ENCODE data around the gene CRABP2. TPM values are rescaled to one million over a fixed set of nuclear protein-coding genes. Genes with fewer than 3 reads are reported as not detected.

The CRABP2 gene
- polyA plus RNA-seq, 1 of the 3 experiments (the other 2 are of a cell fraction), result 42.1 TPM

DNA sequence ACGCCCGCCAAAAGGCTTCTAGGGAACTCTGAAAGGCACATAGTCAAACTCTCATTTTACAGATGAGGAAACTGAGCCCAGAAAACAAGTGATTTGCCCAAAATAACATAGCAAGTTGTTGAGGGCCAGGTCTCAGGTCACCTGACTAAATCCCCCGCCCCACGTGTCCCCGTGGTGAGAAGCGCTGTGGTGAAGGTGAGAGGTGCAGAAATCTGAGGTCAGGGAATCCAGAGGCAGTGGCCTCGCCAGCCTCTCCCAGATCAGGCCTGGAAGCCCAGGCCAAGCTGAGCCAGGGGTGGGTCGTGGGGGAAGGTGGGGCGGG is 41.0 kb upstream of the CRABP2 start:
- Histone ChIP-seq H3K27me3 (ENCODE audit: insufficient read depth) (no peaks in the 10 kb centered on the region), H3K4me2 (peak overlapping the region; percentile 88), H3K4me1 (ENCODE audit: control insufficient read depth in 1 of 2, insufficient read depth in 2 of 2, low read depth in 1 of 2, low read length in 1 of 2) (peaks cover 37 to 52% of the 10 kb centered on the region in 2 experiments), H3K9me3 (no peaks in the 10 kb centered on the region), H3K27ac (ENCODE audit: low read depth in 2 of 2, low read length in 1 of 2) (peak overlapping the region; percentile 100), H3K79me2 (ENCODE audit: insufficient read depth) (peaks cover 70% of the 10 kb centered on the region), H2AFZ (ENCODE audit: low read depth) (no peak overlapping the region; the same call in 1 of the 2 replicates), H3F3A (replicated peaks; ENCODE audit: insufficient read depth) (peaks cover 57% of the 10 kb centered on the region), H3K36me3 (replicated peaks in 1 of 2; ENCODE audit: control insufficient read depth in 1 of 2, insufficient read depth in 2 of 2, low read length in 1 of 2) (peaks cover 12 to 42% of the 10 kb centered on the region in 2 experiments), H4K20me1 (ENCODE audit: insufficient read depth) (no peaks in the 10 kb centered on the region), H3K9me2 (no peaks in the 10 kb centered on the region), H3K9ac (peak overlapping the region; percentile 100), H3K4me3 (ENCODE audit: low read depth in 2 of 2, low read length in 1 of 2) (peak overlapping the region; percentile 64 to 98)
- no peak for DNase-seq
- WGBS (ENCODE audit: low lambda C conversion rate), result 47% methylated on average over 8 of the region's 9 CpGs
- TF ChIP-seq, protein P1, sequence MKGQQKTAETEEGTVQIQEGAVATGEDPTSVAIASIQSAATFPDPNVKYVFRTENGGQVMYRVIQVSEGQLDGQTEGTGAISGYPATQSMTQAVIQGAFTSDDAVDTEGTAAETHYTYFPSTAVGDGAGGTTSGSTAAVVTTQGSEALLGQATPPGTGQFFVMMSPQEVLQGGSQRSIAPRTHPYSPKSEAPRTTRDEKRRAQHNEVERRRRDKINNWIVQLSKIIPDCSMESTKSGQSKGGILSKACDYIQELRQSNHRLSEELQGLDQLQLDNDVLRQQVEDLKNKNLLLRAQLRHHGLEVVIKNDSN (IDR thresholded peaks at IDR 0.05; ENCODE audit: borderline replicate concordance, low read depth), result peak; percentile 39; the same call in 1 of the 2 replicates
- TF ChIP-seq, protein P2, sequence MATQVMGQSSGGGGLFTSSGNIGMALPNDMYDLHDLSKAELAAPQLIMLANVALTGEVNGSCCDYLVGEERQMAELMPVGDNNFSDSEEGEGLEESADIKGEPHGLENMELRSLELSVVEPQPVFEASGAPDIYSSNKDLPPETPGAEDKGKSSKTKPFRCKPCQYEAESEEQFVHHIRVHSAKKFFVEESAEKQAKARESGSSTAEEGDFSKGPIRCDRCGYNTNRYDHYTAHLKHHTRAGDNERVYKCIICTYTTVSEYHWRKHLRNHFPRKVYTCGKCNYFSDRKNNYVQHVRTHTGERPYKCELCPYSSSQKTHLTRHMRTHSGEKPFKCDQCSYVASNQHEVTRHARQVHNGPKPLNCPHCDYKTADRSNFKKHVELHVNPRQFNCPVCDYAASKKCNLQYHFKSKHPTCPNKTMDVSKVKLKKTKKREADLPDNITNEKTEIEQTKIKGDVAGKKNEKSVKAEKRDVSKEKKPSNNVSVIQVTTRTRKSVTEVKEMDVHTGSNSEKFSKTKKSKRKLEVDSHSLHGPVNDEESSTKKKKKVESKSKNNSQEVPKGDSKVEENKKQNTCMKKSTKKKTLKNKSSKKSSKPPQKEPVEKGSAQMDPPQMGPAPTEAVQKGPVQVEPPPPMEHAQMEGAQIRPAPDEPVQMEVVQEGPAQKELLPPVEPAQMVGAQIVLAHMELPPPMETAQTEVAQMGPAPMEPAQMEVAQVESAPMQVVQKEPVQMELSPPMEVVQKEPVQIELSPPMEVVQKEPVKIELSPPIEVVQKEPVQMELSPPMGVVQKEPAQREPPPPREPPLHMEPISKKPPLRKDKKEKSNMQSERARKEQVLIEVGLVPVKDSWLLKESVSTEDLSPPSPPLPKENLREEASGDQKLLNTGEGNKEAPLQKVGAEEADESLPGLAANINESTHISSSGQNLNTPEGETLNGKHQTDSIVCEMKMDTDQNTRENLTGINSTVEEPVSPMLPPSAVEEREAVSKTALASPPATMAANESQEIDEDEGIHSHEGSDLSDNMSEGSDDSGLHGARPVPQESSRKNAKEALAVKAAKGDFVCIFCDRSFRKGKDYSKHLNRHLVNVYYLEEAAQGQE (IDR thresholded peaks at IDR 0.05; ENCODE audit: low read depth, low read length), result no peak
- no peak for TF ChIP-seq ELF1 (IDR thresholded peaks at IDR 0.05)
- no peak for TF ChIP-seq TEAD4 (IDR thresholded peaks at IDR 0.05; ENCODE audit: borderline replicate concordance, insufficient read depth)
- CTCF ChIA-PET, result interaction anchor here (0.9 to 8.6 kb wide), 7 partner anchors 20 to 181 kb away, joined by 3 to 42 read pairs (median 8); no protein-coding TSS in a partner anchor
- POLR2A ChIA-PET, result interaction anchor here (1.3 to 2.2 kb wide), 2 partner anchors 20 to 55 kb away, joined by 3 to 7 read pairs; partner anchors contain the start of gene PRCC

DNA sequence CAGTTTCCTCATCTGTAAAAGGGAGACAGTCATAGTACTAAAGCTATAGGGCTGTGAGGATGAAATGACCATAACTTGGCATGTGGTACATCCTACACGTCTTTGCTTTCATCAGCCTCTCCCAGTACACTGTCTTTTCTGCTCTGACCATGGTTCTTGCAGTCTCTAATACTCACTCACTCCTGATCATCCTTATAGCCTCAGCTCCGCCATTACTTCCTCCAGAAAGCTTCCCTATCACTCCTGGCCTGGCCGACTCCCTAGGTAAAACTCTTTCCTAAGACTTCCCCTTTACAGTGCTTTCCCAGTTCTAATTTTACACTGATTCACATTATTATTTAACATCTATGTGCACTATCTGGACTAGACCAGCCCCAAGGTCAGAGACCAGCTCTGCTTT is 40.5 kb upstream of the CRABP2 start:
- peak overlapping the region; percentile 100 for H3K9ac ChIP-seq
- H3K36me3 ChIP-seq (replicated peaks in 1 of 2; ENCODE audit: control insufficient read depth in 1 of 2, insufficient read depth in 2 of 2, low read length in 1 of 2), result peaks cover 12 to 42% of the 10 kb centered on the region in 2 experiments
- H3F3A ChIP-seq (replicated peaks; ENCODE audit: insufficient read depth), result peaks cover 58% of the 10 kb centered on the region
- no peaks in the 10 kb centered on the region for H3K9me2 ChIP-seq
- TF ChIP-seq EP300 (IDR thresholded peaks at IDR 0.05; ENCODE audit: borderline replicate concordance in 1 of 2, low read depth in 1 of 2, low read length in 1 of 2), result no peak
- TF ChIP-seq, protein P2 (IDR thresholded peaks at IDR 0.05; ENCODE audit: low read depth, low read length), result no peak
- TF ChIP-seq, protein P3, sequence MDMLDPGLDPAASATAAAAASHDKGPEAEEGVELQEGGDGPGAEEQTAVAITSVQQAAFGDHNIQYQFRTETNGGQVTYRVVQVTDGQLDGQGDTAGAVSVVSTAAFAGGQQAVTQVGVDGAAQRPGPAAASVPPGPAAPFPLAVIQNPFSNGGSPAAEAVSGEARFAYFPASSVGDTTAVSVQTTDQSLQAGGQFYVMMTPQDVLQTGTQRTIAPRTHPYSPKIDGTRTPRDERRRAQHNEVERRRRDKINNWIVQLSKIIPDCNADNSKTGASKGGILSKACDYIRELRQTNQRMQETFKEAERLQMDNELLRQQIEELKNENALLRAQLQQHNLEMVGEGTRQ (IDR thresholded peaks at IDR 0.05; ENCODE audit: borderline replicate concordance, low read depth, low read length), result no peak
- no peak for DNase-seq
- H3K9me3 ChIP-seq, result no peaks in the 10 kb centered on the region
- ChIA-PET CTCF (interaction anchor here (0.6 to 8.6 kb wide), 5 partner anchors 20 to 181 kb away, joined by 3 to 42 read pairs (median 4); no protein-coding TSS in a partner anchor), POLR2A (interaction anchor here (1.3 kb wide), 1 partner anchor 56 kb away, joined by 3 read pairs; no protein-coding TSS in a partner anchor)
- 92% methylated on average over 3 of the region's 3 CpGs for WGBS (ENCODE audit: low lambda C conversion rate)
- no peaks in the 10 kb centered on the region for H4K20me1 ChIP-seq (ENCODE audit: insufficient read depth)
- H3K79me2 ChIP-seq (ENCODE audit: insufficient read depth), result peaks cover 66% of the 10 kb centered on the region
- H3K4me3 ChIP-seq (ENCODE audit: low read depth in 2 of 2, low read length in 1 of 2), result peak overlapping the region; percentile 64 to 98; a peak in 2 of 4 replicates
- H3K4me2 ChIP-seq, result peak overlapping the region; percentile 88
- H3K27ac ChIP-seq (ENCODE audit: low read depth in 2 of 2, low read length in 1 of 2), result peak overlapping the region; percentile 100
- peaks cover 37 to 54% of the 10 kb centered on the region in 2 experiments for H3K4me1 ChIP-seq (ENCODE audit: control insufficient read depth in 1 of 2, insufficient read depth in 2 of 2, low read depth in 1 of 2, low read length in 1 of 2)
- no peak overlapping the region for H2AFZ ChIP-seq (ENCODE audit: low read depth)
- H3K27me3 ChIP-seq (ENCODE audit: insufficient read depth), result no peaks in the 10 kb centered on the region

All from SK-N-SH (cell line).